ENCODE results near the gene KCNB1.

- TF ChIP-seq CTCF (IDR thresholded peaks at IDR 0.05; ENCODE audit: insufficient read depth, low read length), result no peak
- TF ChIP-seq POLR2AphosphoS5 (IDR thresholded peaks at IDR 0.05; ENCODE audit: low read depth), result no peak
- TF ChIP-seq REST (IDR thresholded peaks at IDR 0.05; ENCODE audit: insufficient replicate concordance, low read depth), result no peak
- no peak for TF ChIP-seq GABPA (IDR thresholded peaks at IDR 0.05; ENCODE audit: low read depth)
Observed at GRCh38 chr20:49466114-49466912, 16.2 kb downstream of the KCNB1 start.

Data from HL-60 (cell line).